ENCODE measurements around the gene BATF3. TPM values are rescaled to one million over a fixed set of nuclear protein-coding genes. Genes with fewer than 3 reads are reported as not detected.
"Not testable (repeated sequence)": the region's sequence is repeated elsewhere in the genome, so short reads cannot be mapped to it uniquely, and the experiment has no call there.

BATF3 gene
- total RNA-seq, 4 donors from 2014 or later = 0.14 to 2.8 (median 0.64) TPM; not detected in 1

DNA sequence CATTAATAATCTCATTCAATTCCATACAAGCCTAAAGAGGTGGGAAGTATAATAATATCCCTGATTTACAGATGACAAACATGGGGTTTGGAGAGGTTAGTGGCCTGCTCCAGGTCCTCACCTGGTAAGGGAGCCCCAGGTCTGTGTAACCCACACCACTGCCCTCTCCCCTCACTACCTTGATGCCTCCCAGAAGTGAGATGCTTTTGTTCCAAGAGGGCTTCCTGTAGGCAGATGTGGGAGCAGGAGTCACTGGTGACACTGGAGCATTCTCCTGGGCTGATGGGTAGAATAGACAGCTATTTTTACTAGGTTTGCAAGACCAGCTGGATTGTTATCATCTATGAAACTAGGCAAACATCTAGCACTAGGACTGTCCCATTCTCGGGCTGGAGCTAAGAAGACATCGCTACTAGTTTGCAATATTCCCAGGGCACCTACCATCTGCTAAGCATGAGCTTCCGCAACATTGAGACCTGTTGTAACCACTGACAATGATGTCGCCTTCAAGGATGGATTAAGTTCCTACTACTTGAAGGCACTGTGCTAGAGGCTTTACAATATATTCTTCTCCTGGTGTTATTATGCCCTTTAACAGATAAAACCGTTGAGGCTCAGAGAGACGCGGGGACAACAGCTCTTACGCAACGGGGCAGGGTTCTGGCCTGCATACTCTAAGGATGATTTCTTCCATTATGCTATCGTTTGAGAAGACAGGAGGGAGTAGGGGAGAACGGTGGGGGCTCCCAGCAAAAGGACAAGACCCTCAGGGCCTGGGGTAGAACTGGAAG lies 35.0 kb downstream of the BATF3 start:
- in situ Hi-C loops (cut with MboI; ENCODE audit: low pct_ligation_motif_present in 1 of 4, low pct_unique_long_range_greater_than_20kb in 1 of 4, low sequenced_read_pairs in 3 of 4) = loop anchor here (25.0 kb wide), 3 partner anchors 98 to 323 kb away; partner anchors contain the start of genes NSL1 (in 1 of the 4) and TATDN3 (in 1 of the 4)
- WGBS, 2 donors (ENCODE audit: low coverage in 1 of 2) = 68 to 90% methylated on average over 2 to 11 of the region's 11 CpGs

DNA sequence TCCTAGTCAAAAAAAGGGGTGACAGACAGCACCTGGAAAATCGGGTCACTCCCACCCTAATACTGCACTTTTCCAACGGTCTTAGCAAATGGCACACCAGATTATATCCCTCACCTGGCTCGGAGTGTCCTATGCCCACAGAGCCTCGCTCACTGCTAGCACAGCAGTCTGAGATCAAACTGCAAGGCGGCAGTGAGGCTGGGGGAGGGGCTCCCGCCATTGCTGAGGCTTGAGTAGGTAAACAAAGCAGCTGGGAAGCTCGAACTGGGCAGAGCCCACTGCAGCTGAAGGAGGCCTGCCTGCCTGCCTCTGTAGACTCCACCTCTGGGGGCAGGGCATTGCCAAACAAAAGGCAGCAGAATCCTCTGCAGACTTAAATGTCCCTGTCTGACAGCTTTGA lies 41.4 kb downstream of the BATF3 start:
- in situ Hi-C loops (cut with MboI; ENCODE audit: low pct_ligation_motif_present in 1 of 4, low pct_unique_long_range_greater_than_20kb in 1 of 4, low sequenced_read_pairs in 3 of 4) = loop anchor here (25.0 kb wide), 3 partner anchors 104 to 329 kb away; partner anchors contain the start of genes NSL1 (in 1 of the 4) and TATDN3 (in 1 of the 4)
- 64% methylated on average over 7 of the region's 7 CpGs; no CpG with 5 or more reads in 1 of the 2 donors for WGBS, 2 donors (ENCODE audit: low coverage in 1 of 2)
- intact Hi-C loops (cut with DNase I; ENCODE audit: low total_unique reads); H3K27me3 ChIP-seq; H3K36me3 ChIP-seq; H3K9me3 ChIP-seq; H3K4me3 ChIP-seq; DNase-seq; H3K27ac ChIP-seq; H3K4me1 ChIP-seq: not testable (repeated sequence)

More for the DNA sequence above, 35.0 kb downstream of the BATF3 start:
- TF ChIP-seq POLR2A (IDR thresholded peaks at IDR 0.05) (no peak), EP300 (IDR thresholded peaks at IDR 0.05; ENCODE audit: low read depth) (no peak), POLR2AphosphoS5 (IDR thresholded peaks at IDR 0.05) (no peak)
- TF ChIP-seq, protein P1, sequence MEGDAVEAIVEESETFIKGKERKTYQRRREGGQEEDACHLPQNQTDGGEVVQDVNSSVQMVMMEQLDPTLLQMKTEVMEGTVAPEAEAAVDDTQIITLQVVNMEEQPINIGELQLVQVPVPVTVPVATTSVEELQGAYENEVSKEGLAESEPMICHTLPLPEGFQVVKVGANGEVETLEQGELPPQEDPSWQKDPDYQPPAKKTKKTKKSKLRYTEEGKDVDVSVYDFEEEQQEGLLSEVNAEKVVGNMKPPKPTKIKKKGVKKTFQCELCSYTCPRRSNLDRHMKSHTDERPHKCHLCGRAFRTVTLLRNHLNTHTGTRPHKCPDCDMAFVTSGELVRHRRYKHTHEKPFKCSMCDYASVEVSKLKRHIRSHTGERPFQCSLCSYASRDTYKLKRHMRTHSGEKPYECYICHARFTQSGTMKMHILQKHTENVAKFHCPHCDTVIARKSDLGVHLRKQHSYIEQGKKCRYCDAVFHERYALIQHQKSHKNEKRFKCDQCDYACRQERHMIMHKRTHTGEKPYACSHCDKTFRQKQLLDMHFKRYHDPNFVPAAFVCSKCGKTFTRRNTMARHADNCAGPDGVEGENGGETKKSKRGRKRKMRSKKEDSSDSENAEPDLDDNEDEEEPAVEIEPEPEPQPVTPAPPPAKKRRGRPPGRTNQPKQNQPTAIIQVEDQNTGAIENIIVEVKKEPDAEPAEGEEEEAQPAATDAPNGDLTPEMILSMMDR (IDR thresholded peaks at IDR 0.05) = no peak
- peak overlapping the region in 1 of 4 donors; percentile 55 for H3K27ac ChIP-seq
- no peak for DNase-seq
- no peaks in the 10 kb centered on the region for H3K27me3 ChIP-seq
- no peak overlapping the region for H3K4me3 ChIP-seq
- H3K36me3 ChIP-seq = no peaks in the 10 kb centered on the region
- intact Hi-C loops (cut with DNase I; ENCODE audit: low total_unique reads) = loop anchor here (10.0 kb wide), 1 partner anchor 120 kb away; no protein-coding TSS in a partner anchor
- H3K9me3 ChIP-seq = no peaks in the 10 kb centered on the region
- peaks cover 3 to 29% (median 20%) of the 10 kb centered on the region in 4 donors for H3K4me1 ChIP-seq

DNA sequence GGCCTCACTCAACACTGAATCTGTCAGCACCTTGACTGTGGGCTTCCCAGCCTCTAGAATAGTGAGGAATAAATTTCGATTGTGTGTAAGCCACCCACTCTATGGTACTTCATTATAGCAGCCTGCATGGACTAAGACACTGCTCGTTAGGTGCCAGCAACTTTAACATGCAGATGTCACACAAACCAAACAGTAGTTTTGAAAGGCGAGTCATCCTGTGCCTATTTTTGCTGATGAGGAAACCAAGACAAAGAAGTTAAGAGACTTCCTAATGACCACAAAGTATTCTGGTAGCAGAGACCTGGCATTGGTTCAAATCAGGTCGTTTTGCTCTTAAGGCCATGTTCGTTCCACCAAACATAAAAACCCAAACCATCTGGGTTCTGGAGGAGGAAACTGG lies 42.9 kb downstream of the BATF3 start:
- no peaks in the 10 kb centered on the region for H3K36me3 ChIP-seq
- intact Hi-C loops (cut with DNase I; ENCODE audit: low total_unique reads) = no loop called here
- TF ChIP-seq, protein P1 (IDR thresholded peaks at IDR 0.05) = no peak
- no peak for TF ChIP-seq POLR2A (IDR thresholded peaks at IDR 0.05)
- TF ChIP-seq POLR2AphosphoS5 (IDR thresholded peaks at IDR 0.05) = no peak
- TF ChIP-seq EP300 (IDR thresholded peaks at IDR 0.05; ENCODE audit: low read depth) = no peak
- in situ Hi-C loops (cut with MboI; ENCODE audit: low pct_ligation_motif_present in 1 of 4, low pct_unique_long_range_greater_than_20kb in 1 of 4, low sequenced_read_pairs in 3 of 4) = loop anchor here (25.0 kb wide), 3 partner anchors 106 to 331 kb away; partner anchors contain the start of genes NSL1 (in 1 of the 4) and TATDN3 (in 1 of the 4)
- WGBS, 2 donors (ENCODE audit: low coverage in 1 of 2) = 74% methylated on average over 5 of the region's 5 CpGs; no CpG with 5 or more reads in 1 of the 2 donors
- H3K9me3 ChIP-seq = no peaks in the 10 kb centered on the region
- no peak overlapping the region for H3K4me3 ChIP-seq
- no peak for DNase-seq
- no peak overlapping the region for H3K27ac ChIP-seq
- H3K27me3 ChIP-seq = peaks cover 3% of the 10 kb centered on the region
- no peaks in the 10 kb centered on the region for H3K4me1 ChIP-seq

DNA sequence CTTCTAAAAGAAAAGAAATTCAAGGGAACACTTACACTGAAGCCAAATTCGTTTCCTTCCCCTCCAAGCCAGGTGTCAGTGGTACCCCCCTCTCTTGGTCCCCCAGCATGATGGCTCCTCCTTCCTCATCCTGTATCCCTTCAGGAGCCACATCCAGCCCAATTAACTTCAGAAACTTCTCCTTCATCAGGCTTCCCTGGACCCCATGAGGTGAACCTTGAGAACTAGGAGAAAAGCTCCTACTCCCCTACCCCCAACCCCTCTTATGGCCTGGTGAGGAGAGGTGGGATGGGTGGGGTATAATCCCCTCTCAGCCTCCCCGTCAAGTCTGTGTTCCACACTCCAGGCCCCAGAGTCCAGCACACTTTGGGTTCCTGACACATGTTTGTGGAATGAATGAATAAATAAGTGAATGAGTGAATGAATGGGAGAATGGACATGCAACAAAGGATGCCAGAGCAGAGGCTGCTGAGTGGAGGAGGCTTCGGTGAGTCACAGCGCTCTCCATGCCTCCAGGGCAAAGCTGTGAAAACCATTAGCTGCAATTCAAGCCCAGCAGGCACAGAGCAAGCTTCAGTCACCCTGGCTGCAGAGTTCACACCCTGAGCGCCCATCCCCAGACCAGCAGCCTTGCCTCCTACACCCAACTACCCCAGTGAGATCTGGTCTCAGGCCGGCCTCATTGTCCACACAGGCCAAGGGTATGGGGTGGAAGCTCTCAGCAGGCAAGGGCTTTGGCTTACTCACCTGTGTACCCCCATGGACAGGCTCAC lies 43.8 kb downstream of the BATF3 start:
- WGBS, 2 donors (ENCODE audit: low coverage in 1 of 2) = 0 to 76% methylated on average over 1 to 6 of the region's 6 CpGs
- no peak for TF ChIP-seq POLR2A (IDR thresholded peaks at IDR 0.05)
- TF ChIP-seq, protein P1 (IDR thresholded peaks at IDR 0.05) = no peak
- TF ChIP-seq POLR2AphosphoS5 (IDR thresholded peaks at IDR 0.05) = no peak
- no peak for TF ChIP-seq EP300 (IDR thresholded peaks at IDR 0.05; ENCODE audit: low read depth)
- H3K4me1 ChIP-seq = no peaks in the 10 kb centered on the region
- in situ Hi-C loops (cut with MboI; ENCODE audit: low pct_ligation_motif_present in 1 of 4, low pct_unique_long_range_greater_than_20kb in 1 of 4, low sequenced_read_pairs in 3 of 4) = loop anchor here (25.0 kb wide), 3 partner anchors 106 to 331 kb away; partner anchors contain the start of genes NSL1 (in 1 of the 4) and TATDN3 (in 1 of the 4)
- H3K4me3 ChIP-seq = no peak overlapping the region
- no peak for DNase-seq
- H3K9me3 ChIP-seq = no peaks in the 10 kb centered on the region
- intact Hi-C loops (cut with DNase I; ENCODE audit: low total_unique reads) = no loop called here
- no peaks in the 10 kb centered on the region for H3K36me3 ChIP-seq
- H3K27me3 ChIP-seq = peaks cover 3% of the 10 kb centered on the region
- H3K27ac ChIP-seq = no peak overlapping the region
